ENCODE measurements around the gene SLC26A11. TPM values are rescaled to one million over a fixed set of nuclear protein-coding genes. Genes with fewer than 3 reads are reported as not detected.

Gene SLC26A11
- total RNA-seq, 1 donor from 2014 or later = 42.4 TPM

- Histone ChIP-seq H3K9me3 (no peaks in the 10 kb centered on the region), H3K27ac (no peak overlapping the region), H3K4me1 (peaks cover 16% of the 10 kb centered on the region), H3K4me3 (no peak overlapping the region), H3K36me3 (no peaks in the 10 kb centered on the region), H3K27me3 (ENCODE audit: low read depth) (no peaks in the 10 kb centered on the region)
- DNase-seq = no peak
- intact Hi-C loops (cut with DNase I) = no loop called here
- ATAC-seq = no peak
- TF ChIP-seq CTCF (IDR thresholded peaks at IDR 0.05) = no peak
Observed at GRCh38 chr17:80189611-80190010, 30.6 kb upstream of the SLC26A11 start.

- H3K36me3 ChIP-seq = no peaks in the 10 kb centered on the region
- no peak overlapping the region for H3K27ac ChIP-seq
- intact Hi-C loops (cut with DNase I) = no loop called here
- no peak for DNase-seq
- H3K27me3 ChIP-seq (ENCODE audit: low read depth) = no peaks in the 10 kb centered on the region
- no peak for TF ChIP-seq CTCF (IDR thresholded peaks at IDR 0.05)
- no peaks in the 10 kb centered on the region for H3K9me3 ChIP-seq
- peaks cover 16% of the 10 kb centered on the region for H3K4me1 ChIP-seq
- ATAC-seq = no peak
- H3K4me3 ChIP-seq = no peak overlapping the region
Observed at GRCh38 chr17:80190716-80191115, 29.5 kb upstream of the SLC26A11 start.

GRCh38 chr17:80191192-80191591, 29.0 kb upstream of the SLC26A11 start:
- Histone ChIP-seq H3K36me3 (no peaks in the 10 kb centered on the region), H3K27me3 (ENCODE audit: low read depth) (no peaks in the 10 kb centered on the region), H3K4me3 (no peak overlapping the region), H3K9me3 (no peaks in the 10 kb centered on the region), H3K27ac (no peak overlapping the region), H3K4me1 (peaks cover 16% of the 10 kb centered on the region)
- ATAC-seq = no peak
- intact Hi-C loops (cut with DNase I) = no loop called here
- no peak for TF ChIP-seq CTCF (IDR thresholded peaks at IDR 0.05)
- DNase-seq = no peak

- peaks cover 16% of the 10 kb centered on the region for H3K4me1 ChIP-seq
- no peak for DNase-seq
- intact Hi-C loops (cut with DNase I) = no loop called here
- H3K27me3 ChIP-seq (ENCODE audit: low read depth) = no peaks in the 10 kb centered on the region
- H3K4me3 ChIP-seq = no peak overlapping the region
- no peak for TF ChIP-seq CTCF (IDR thresholded peaks at IDR 0.05)
- no peak overlapping the region for H3K27ac ChIP-seq
- no peak for ATAC-seq
- H3K9me3 ChIP-seq = no peaks in the 10 kb centered on the region
- no peaks in the 10 kb centered on the region for H3K36me3 ChIP-seq
Observed at GRCh38 chr17:80191865-80192661, 28.2 kb upstream of the SLC26A11 start.

GRCh38 chr17:80195141-80195540, 25.1 kb upstream of the SLC26A11 start:
- no peaks in the 10 kb centered on the region for H3K9me3 ChIP-seq
- no peak overlapping the region for H3K27ac ChIP-seq
- H3K4me3 ChIP-seq = no peak overlapping the region
- H3K36me3 ChIP-seq = no peaks in the 10 kb centered on the region
- H3K27me3 ChIP-seq (ENCODE audit: low read depth) = no peaks in the 10 kb centered on the region
- intact Hi-C loops (cut with DNase I) = no loop called here
- DNase-seq = no peak
- no peak for TF ChIP-seq CTCF (IDR thresholded peaks at IDR 0.05)
- peaks cover 6% of the 10 kb centered on the region for H3K4me1 ChIP-seq
- no peak for ATAC-seq
